ENCODE measurements around the gene RELN.

RELN gene

DNA sequence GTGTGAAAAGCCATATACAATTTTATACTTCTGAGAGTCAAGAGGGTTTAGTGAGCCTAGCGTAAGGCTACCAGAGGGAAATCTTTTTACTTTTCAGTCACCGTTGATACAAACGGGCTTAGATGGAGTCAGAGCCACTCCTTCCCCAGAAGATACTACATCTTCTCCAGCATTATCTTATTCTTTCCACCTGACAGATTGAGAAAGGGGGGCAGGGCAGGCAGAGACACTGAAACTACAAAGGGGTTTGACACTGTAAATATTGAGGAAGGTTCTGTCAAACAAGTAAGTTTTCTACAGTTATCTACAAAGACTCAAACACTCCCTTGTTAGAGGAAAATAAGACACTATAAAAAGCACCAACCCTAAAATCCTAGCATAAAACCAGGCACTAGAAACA lies 100.0 kb downstream of the RELN start:
- DNase-seq, result no peak

DNA sequence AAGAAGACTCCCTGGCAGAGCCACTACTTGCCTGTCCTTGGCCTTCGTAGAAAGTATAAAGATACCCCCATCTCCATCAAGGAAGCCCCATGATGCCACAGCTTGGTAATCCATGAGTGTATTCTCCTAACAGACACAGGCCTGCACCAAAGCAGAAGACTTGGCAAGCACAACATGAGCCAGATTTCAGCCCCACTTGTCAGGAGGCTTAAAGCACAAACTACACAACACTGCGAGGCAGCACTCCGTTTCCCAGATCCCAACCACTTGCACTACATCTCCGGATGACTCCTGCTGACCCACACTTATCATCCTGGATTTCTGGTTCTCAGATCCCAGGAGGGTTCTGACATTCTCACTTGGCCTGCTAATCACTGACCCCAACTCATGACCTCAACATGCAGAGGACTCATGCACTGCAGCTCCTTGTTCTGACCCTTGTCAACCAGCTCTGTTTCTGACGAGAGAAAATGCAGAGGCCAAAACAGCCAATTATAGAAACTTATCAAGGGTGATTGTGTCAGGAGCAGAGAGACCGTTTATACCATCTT lies 100.8 kb downstream of the RELN start:
- DNase-seq, result no peak

DNA sequence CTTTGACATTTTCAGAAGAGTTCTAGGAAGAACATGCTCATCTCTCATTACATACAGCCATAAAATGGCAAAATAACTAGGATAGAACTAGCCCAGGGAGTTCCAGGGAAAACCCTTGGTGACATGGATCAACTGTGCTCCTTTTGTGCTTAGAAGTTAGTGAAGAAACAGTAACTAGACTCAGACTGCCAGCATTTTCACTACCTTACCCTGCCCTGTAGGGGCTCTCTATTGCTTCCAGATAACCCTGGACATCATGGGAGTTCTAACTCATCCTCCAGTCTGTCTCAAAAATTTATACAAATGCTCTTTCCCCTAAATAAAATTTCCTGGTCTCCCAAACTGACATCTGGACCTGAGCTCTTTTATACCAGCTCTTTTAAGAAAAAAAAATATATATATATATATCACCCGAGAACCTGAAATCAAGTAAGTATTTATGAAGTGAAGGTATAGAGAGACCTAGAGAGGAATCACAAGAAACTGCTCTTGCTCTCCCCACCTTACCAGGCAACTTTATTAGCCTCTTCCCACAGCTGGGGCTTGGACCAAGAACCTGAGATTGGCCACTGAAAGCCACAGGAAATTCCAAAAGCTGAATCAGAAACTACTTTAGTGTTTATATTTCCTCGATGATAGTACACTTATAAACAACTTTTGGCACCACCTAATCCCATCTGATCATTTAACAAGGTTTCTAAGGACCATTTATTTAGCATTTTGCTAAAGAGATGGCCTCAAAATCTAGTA lies 101.4 kb downstream of the RELN start:
- DNase-seq, result no peak

DNA sequence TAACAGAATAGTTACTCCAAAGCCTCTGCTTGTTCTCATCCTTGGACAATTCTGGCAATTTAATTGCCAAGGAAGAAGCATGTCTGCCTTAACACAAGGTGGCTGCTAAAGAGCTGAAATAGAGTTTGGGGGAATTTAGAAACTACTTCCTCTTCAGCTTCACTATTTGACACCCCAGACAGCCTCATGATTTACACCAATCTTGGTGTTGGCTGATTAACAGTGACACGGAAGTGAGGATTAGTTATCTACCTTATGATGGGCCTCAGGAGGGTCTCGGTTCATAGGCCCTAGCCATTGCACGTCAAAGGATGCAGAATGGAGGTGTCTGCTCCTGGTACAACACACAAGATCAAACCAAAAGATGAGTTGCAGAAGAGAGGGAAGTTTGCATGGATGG lies 102.4 kb downstream of the RELN start:
- no peak for DNase-seq

DNA sequence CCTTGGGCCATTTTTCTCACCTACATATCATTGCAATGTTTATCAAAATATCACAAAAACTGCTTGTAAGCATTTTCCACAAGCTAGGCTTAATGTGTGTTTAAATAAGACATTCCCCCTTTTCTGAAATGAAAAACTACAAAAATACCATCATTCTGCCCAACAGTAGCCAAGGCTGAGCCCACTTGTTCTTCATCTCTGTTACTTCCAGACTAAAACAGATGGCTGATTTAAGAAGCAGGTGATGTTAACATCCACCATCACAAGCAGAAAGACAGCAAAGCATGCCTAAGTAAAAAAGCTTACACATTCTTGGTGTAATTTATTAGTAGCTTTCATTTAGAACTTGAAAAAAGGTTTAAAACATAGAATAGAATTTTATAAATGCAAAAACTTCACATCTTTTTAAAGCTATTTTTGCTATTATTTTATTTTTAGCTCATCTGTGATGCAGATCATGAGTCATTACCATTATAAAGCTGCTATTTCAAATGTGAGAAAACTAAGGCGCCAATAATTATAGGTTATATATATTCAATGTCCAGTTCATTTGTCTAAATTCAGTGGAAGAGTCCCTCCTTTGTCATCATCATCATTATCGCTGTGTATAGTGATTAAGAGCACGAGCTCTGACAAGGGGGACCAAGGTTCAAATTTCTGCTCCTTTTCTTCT lies 109.4 kb downstream of the RELN start:
- DNase-seq, result no peak

DNA sequence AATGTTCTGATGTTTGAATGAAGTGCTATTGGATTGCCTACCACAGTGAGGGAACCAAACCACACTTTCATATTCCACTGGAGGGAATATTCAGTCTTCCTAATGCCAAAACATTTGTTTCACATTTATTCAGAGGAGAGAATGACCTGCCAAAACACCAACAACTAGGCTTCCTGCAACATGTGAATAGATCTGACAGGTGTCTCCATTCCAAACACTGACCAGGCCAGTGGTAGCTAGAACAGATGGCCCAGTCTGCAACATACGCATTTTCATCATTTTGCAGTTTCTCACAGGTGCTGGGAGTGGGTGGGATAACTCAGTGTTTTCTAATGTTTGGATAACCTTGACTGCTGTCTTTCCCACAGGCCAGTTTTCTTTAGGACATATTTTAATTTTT lies 110.0 kb downstream of the RELN start:
- DNase-seq, result no peak

DNA sequence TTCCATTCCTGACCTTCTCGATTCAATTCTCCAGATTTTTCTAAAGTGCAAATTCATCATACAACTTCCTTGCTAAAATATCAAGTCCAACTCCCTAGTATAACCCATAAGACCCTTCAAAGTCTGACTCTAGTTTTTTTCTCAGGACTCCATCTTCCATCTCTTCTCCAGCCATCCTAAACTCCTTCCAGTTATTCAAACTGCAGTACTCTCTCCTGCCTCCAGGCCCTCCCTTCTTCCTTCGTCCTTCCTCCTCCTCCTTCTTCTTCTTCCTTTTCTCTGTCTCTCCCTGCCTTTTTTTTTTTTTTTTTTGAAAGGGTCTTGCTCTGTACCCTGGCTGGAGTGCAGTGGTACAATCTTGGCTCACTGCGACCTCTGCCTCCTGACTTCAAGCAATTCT lies 111.9 kb downstream of the RELN start:
- DNase-seq, result no peak

DNA sequence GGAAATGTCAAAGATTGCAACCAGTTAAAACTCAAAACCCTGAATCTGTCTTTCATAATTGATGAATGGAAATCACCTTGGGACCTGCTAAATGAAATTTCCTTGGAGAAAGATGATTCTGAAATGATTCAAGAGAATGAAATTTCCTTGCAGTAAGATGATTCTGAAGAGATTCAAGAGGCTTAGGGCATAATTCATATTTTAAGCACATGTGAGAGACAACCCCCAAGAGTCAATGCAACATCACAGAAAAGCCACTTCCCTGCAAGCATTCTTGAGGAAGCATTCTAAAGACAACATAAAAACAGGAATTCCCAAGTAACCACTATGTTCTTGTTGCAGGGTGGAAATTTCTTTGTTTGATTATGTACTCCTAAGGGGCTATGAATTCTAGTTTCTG lies 113.7 kb downstream of the RELN start:
- DNase-seq, result no peak

DNA sequence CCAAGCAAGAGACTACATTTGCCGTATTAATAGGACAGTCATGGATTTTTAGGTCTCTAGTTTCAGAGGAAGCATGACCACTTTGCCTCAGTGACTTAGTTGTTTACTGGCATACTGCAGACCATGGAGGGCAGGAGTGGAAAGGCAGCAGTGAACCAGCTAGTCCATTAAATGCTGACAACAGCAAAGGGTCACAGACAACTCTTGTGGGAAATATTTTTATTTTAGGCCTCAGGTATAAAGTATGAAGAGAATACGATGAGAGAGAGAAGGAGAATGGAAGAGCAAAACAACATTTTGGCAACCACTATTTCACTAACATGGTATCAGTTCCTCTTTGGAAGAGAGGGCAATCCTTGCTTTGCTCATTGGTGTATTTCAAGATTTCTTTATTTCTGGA lies 118.0 kb downstream of the RELN start:
- no peak for DNase-seq

DNA sequence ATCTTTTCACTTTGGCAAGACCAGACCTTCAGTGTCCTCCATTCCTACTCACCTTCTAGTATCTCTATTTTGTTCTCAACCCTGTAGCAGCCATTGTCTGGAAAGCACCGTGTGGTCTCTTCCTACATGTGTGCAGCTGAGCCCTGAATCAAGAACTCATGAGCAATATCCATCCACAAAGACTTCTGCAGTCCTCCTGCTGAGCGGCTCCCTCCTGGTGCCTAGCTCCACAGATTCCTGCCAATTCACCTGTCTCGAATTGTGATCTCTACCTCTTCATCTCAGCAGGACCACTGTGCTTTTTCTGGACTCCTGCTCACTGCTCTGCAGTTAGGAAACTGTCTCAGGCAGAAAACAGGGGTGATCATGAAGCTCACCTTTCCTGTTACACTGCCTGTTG lies 118.8 kb downstream of the RELN start:
- DNase-seq, result no peak

DNA sequence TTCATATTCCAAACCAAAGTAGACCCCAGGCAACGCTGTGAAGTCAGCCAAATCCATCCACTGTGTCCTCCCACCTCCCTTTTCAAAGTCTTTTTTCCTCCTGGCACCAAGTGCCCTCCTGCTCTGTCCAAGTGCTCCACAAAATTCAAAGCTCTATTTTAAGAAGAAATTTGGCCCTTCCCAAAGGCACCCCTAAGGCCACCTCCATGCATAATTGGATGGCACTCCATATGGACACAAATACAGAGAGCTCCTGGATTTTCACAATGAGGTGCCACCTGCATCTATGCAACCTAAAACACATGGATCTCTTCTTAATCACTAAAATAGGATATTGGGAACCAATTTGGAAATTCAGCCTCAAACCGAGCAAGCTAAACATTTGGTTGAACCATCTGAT lies 121.6 kb downstream of the RELN start:
- no peak for DNase-seq

DNA sequence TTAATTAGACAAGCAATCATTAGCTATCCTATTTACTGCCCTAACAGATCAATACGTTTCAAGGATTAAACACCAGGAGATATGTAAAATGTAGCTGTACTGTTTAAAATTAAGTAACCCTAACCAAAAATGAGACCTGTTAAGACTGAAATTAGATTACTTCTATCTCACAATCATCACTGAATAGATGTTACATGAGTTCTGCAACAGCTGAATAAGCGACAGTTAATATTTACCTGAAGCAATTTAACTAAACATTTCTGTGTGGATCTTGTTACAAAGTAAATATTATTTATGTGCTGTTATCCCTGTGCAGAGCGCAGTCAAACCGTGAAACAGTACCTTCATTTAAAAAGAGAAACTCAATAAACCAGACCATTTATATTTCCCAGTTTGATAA lies 122.5 kb downstream of the RELN start:
- DNase-seq, result no peak

DNA sequence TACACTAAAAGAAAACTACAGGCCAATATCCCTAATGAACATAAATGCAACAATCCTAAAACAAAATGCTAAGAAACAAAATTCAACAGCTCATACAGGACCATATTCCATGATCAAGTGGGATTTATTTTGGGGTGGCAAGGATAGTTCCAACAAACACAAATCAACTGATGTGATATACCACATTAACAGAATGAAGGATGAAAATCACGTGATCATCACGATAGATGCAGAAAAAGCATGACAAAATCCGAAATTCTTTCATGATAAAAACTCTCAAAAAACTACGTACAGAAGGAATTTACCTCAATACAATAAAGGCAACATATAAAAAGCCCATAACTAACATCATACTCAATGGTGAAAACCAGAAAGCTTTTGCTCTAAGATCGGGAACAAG lies 124.0 kb downstream of the RELN start:
- no peak for DNase-seq

DNA sequence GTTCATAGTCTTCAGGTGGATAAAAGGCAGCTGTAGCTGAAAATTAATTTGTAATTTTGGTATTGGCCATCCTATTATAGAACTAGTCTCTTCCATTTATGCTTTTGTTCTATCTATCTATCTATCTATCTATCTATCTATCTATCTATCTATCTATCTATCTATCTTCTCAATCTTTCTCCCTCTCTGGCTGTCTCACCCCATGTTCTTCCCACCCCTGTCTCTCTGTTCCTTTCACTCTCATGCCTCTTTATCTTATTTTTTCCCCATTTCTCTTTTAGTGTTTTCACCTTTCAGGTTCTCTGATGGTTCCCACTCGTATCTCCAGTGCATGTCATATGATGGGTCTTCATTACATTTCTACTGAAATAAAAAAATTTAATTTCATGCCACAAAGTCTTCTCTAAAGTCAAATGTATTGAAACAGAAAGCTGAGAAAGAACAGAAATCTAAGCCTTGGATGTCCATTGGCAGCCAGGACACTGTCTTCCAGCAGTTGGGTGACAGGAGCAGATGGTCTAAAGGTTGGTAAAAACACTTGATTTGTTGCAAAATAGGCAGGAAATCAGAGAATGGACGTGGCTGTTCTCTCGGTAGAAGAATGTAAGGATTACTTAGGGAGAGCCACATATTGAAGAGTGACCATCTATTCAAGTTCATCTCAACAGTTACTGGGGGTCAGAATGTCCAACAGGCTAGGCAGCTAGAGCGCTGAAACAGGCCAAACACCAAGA lies 127.0 kb downstream of the RELN start:
- DNase-seq, result no peak

DNA sequence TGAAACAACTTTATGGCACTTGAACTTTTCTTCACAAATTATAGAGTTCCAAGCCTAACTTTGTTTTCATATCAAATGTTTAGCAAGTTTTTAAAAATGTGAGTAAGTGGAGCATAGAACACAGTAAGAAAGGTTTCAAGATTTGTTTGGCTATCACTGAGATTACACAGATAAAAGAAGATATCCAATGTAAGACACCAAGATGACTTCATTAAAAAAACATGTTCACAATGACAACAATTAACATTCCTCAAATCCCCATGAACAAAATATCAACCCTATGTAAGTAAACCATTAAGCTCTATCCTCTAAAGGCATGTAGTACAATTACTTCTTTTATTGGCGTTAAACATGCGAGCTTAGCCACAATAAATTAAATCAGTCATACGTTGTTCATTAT lies 129.7 kb downstream of the RELN start:
- DNase-seq, result no peak

DNA sequence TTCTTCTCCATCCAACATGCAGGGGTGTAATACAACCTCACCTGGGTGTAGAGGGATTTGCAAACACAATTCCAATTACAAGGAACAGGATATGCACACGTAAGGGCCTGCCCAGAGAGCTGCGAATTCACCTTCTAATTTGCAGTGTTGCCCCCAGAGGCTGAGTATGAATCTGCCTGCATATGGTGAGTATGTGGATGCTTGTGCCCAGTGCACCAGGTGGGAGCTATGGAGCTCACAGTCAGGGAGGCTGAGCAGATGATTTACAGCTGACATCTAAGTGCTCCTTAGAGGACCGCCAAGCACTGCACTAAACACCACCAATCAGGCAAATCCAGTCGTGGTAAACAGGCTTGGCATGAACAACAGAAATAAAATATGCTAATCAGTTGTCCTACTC lies 132.0 kb downstream of the RELN start:
- no peak for DNase-seq

DNA sequence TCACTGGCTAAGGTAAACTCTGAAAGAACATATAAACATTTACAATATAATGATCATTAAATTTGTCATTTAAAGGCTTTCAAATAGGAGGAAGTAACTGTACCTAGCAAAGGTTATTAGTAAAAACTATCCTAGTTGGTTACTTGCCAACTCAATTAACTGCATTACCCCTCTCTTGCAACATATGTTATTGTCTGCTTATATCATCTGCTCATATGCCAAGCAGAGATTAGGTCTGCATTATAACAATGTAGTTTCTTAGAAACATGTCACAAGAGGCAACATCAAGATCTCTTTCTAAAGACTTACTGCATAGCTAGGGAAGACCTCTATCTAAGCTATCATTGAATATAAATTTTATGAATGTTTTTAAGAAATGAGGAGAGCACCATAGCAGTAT lies 132.5 kb downstream of the RELN start:
- no peak for DNase-seq

DNA sequence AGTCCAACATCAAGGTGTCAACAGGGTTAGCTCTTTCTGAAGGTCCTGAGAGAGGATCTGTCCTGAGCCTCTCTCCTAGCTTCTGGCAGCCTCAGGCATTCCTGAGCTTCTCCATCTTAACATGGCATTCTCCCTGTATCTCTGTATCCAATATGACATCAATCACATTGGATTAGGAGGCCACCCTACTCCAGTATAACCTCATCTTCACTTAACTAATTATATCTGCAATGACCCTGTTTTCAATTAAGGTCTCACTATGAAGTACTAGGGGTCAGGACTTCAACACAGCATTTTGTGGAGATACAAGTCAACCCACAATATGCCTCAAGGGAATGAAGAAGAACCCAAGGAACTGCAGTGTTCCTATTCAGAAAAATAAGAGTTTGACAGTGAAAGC lies 133.8 kb downstream of the RELN start:
- no peak for DNase-seq

DNA sequence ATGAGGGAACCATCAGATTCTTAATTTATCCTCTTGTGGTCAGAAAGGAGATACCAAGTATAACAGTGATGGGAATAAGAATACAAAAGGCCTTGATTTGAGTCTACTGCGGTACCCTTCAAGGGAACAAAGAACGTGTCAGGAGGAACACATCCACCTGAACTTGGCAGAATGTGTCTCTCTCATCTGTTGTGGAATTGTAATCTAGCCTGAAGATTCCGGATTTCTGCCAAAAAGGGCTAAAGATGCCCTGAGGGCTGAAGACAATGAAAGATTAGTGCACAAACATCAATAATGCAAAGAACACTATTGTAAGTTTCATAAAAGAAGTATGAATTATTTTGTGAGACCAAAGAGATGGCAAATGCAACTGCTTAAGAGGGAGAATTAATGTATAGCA lies 134.8 kb downstream of the RELN start:
- no peak for DNase-seq

DNA sequence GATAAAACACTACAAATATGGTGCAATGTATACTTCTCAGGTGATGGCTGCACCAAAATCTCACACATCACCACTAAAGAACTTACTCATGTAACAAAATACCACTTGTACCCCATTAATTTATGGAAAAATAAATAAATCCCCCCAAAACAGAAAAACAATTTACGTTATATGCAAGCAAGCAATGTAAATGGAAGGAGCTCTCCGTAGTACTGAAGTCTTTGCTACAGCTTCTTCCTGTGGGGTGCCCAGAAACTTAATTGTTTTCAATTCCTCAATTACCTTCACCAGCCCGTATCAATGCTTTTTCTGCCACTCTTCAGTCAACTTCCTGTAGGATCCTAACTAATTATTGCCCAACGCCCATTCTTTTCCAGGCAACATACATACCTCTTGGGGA lies 138.1 kb downstream of the RELN start:
- DNase-seq, result no peak

DNA sequence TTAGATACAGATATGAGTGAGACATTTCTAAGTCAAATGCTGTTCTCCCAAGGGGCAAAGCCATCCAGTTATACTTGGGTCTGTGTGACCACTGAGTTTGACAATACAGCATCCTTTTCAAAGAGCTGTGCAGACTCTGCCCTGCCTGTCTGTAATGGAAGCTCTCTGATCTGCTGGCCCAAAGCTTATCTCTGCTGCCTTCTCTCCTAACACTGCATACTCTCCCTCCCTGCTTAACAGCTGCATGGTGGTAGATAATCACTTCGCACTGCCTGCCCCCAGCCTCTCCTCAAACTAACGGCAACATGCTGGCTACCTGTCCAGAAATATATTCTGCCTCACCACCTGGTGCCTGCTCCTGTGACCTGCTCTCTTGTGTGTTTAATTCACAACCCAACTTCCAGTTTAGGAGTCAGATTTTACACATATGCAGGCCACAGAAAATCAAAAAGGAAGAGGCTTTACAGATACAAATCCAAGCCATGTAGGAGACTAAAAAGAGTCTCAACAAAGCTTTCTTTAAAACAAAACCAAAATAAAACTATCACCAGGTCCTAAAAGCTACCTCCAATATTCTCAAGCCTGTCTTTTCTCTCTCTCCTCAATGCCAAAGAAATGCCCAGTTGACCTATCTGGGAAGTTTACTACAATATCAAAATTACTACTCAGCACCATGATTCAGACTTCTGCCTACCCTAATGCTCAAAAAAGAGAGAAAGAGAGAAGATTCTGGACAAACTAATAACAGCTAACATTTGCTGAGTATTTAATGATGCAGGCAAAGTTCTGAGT lies 145.6 kb downstream of the RELN start:
- no peak for DNase-seq

DNA sequence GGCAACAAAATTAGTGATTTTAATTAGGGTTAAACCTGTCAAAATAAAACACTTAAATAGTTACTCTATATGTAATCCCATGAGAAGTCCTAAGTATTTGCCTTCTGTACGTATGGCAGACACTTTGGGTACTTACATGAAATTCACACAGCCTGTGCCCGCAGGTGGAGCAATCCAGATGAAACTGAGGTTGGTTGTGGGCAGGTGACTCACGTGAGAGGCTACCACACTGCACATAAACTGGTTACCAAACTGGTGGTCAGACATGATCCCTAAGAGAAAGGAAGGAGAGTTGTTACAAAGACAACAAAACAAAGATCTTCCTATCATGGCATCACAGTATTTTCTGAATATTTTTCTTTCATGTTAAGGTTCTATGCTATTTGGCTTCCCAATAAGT lies 156.1 kb downstream of the RELN start:
- DNase-seq, result no peak

DNA sequence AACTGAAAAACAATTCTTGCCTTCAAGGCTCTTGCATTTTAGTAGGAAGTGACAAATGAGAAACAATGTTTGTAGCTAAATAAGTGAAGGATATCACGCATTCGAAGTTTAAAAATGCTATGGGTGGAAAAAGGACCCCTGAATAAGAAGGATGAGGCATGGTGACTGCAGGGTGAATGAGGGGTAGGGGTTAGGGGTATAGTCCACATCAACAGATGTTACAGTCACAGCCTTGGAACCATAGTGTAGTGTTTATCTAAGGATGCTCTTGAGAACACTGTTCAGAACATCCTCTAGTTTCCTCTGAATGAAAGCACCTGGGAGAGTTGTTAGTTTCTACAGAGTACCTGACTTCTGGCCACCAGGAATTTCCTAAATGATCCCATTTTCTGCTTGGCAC lies 157.0 kb downstream of the RELN start:
- no peak for DNase-seq

Data from DMS79 treated with DMSO at 0.1 percent for 48 hours (cell line).